GM21390 (cell line): ENCODE data around the gene SPEM2.

Source experiments
- ATAC-seq: cut with Tn5 transposase; IDR thresholded peaks from one replicate; pipeline ENCODE4 v1.9.1; 2021; ENCODE audit not compliant: unreplicated experiment

Gene SPEM2

DNA sequence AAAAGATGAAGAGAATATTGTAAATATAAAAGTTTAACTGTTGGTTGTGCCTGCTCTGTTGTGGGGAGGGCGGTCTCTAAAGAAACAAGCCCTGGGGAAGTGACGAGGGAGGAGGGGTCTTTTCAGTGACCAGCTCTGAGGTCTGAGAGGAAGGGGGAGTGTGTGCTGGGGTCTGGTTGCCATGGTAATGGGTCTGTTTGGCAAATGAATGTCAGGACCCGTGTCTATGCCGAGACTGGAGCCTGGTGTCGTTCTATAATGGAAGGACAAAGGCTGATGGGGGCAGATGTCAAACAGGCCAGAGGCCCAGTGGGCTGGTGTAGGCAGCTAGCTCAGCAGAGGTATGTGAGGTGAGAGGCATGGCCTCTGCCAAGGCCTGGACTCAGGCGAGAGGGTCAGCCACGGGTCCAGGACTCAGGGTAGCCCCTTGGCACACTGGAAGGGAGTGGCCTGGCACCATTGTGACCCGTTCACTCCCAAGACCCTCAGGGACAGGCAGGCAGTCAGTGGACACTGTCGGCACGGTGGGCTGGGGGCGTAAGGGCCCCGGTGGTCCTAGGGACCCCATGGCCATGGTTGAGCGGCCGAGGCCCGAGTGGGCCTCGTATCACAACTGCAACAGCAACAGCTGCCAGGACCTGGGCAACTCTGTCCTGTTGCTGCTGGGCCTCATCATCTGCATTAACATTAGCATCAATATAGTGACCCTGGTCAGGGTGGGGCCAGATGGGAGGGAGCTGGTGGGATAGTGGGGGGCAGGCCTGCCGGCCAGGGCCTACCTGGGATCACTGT, 5.4 kb upstream of the SPEM2 start, which contains the start of gene SPEM1:
Gene SPEM1, plus strand, starts transcription at position 506 of the 792 bp plus-strand sequence. Its CDS starts 61 bp downstream, at position 567.
- no peak for ATAC-seq

DNA sequence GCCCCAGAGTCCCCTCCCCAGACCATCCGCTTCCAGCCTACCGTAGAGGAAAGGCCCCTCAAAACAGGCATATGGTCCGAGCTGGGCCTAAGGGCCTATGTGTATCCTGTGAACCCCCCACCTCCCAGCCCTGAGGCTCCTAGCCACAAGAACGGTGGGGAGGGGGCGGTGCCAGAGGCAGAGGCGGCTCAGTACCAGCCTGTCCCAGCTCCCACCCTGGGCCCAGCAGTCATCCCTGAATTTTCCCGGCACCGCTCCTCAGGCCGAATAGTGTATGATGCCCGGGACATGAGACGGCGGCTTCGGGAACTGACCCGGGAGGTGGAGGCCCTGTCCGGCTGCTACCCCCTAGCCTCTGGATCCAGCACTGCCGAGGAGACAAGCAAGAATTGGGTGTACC, 4.2 kb upstream of the SPEM2 start:
- ATAC-seq: no peak

DNA sequence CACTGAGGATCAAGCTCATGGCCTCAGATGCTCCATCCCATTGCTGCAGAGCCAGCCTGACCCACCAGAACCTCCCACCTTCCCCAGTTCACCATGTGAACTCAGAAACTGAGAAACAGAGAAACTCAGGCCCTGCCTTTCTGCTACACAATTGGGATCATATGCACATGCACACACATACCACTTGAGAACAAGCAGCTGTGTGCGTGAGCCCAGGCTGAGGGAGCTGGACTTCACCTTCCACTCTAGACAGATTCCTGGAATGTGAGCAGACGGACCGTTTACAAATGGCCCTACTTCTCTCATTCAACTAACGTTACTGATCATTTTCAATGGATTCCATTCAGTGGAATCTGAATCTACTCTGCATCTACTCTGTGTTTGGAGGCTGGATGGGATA, 1.7 kb upstream of the SPEM2 start:
- ATAC-seq: no peak

DNA sequence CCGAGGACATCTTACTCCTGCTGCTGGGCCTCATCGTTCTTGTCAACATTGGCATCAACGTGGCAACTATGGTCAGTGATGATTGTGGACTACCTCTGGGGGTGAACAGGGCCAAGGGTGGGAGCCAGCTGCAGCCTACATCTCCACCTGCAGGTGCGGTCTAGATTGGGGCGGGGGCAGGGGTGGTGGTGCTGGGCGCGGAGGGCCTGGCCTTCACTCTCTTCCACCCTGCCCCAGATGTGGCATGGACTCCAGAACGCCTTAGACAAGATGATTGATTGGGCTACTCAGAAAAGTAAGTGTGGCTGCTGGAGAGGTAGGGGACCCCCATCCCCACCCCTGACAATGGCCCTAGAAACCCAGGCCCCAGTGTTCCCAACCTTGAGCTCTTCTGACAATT, 340 bp downstream of the SPEM2 start:
- no peak for ATAC-seq

DNA sequence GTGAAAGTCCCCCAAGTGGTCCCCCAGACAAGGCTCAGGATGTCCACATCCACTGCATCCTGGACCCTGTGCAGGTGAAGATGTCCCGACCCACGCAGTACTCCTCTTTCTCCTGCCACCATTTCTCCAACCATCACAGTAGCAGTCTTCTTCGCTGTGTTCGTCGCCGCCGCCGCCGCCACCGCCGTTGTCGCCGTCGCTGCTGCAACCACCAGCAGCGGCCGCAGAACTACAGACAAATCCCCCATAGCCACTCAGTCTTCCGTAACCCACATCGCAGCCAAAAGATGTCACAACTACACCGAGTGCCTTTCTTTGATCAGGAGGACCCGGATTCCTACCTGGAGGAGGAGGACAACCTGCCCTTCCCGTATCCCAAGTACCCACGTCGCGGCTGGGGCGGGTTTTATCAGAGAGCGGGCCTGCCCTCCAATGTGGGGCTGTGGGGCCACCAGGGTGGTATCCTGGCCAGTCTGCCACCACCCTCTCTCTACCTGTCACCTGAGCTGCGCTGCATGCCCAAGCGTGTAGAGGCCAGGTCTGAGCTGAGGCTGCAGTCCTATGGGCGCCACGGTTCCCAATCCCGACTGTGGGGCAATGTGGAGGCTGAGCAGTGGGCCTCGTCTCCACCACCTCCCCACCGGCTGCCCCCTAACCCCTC, 917 bp downstream of the SPEM2 start:
- no peak for ATAC-seq

DNA sequence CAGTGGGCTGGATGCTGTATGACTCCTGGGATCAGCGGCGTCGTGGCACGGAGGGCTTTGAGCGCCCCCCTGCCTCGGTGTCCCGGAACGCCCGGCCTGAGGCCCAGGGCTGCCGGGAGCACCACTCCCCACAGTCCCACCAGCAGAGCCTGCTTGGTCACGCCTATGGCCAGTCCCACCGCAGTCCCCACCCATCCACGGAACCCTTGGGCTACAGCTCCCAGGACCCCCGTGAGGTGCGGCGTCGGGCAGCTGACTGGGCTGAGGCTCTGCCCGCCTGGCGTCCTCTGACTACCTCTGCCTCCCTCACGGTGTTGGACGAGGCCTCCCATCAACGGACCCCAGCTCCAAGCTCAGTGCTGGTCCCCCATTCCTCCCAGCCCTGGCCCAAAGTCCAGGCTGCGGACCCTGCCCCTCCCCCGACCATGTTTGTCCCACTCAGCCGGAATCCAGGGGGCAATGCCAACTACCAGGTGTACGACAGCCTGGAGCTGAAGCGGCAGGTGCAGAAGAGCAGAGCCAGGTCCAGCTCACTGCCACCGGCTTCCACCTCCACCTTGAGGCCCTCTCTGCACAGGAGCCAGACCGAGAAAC, 1.6 kb downstream of the SPEM2 start:
- no peak for ATAC-seq

DNA sequence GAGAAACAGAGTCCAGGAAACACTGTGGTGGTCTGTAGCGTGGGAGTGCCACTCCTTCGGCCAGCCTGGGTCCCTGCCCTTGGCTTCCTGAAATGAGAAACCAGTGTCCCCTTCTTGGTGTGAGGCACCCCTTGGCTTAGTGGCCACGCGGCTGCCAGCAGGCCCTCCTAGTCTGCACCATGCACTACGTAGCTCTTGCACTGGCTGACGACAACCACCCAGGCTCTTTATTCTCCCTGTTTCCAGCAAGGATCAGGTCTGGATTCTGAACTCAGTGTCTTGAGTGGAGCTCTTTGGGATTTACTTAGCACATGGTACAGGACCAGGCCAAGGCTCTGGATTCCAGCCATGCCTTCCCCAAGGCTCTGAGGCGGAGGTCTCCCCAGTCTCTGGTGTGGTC, 2.1 kb downstream of the SPEM2 start:
- ATAC-seq: no peak

DNA sequence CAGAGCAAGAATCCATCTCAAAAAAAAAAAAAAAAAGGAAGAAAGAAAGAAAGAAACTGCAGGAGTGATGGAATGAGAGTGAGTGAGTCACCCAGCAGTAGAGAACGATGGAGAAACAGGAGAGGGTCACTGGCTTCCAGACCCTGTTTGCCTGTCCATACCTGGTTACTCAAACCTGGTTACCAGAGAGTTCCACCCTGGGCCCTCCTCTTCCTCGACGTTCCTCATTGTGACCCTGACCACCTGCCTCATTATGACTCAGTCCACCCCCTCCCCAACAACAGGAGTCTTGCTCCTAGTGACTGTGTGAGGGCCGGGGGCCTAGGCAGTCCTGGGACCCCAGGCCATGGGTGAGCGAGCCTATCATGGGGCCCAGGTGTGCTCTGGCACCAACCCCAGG, 3.1 kb downstream of the SPEM2 start, which contains the start of gene SPEM3:
Gene SPEM3, plus strand, starts transcription at position 301 of the 400 bp plus-strand sequence. Its CDS starts 46 bp downstream, at position 347.
- ATAC-seq: no peak

DNA sequence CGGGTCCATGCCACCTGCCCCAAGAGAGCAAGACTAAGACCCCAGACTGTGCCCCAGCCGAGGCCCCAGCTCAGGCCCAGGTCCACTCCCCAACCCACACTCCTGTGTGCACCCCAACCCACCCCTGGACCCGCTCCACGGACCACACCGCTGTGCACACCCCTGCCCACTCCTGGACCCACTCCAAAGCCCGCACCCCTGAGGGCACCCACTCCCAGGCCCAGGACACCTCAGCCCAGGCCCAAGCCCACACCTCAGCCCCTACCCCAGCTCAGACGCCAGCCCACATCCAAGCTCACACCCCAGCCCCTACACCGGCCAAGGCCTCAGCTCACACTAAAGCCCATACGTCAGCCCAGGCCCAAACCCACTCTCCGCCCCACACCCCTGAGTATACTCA, 4.3 kb downstream of the SPEM2 start:
- no peak for ATAC-seq

DNA sequence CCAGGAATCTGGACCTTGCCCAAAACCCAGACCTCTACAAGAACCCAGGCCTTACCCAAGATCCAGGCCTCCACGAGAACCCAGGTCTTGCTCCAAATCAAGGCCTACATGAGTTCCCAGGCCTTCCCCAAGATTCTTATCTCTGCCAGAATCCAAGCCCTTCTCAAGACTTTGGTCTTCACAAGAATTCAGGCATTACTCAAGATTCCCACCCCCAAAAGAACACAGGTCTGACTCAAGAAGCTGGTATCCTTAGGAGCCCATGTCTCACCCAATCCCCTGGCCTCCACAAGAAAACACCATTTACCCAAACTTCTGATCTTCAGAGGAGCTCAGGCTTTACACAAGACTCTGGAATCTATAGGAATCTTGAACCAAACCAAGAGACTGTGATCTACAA, 5.8 kb downstream of the SPEM2 start:
- no peak for ATAC-seq

DNA sequence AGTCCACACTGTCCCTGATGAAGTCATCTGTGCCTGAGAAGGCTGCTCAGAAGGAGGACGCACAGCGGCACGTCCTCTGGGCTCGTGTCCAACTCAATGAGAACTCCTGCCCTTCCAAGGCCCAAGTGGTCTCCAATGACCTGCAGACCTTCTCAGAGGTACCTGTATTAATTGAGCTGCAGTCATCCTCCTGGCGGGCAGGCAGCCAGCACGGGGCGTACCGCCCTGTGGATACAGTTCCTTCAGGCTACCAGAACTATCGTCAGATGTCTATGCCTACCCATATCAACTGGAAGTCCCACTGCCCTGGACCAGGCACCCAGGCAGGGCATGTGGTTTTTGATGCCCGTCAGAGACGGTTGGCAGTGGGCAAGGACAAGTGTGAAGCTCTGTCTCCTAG, 6.9 kb downstream of the SPEM2 start:
- no peak for ATAC-seq

DNA sequence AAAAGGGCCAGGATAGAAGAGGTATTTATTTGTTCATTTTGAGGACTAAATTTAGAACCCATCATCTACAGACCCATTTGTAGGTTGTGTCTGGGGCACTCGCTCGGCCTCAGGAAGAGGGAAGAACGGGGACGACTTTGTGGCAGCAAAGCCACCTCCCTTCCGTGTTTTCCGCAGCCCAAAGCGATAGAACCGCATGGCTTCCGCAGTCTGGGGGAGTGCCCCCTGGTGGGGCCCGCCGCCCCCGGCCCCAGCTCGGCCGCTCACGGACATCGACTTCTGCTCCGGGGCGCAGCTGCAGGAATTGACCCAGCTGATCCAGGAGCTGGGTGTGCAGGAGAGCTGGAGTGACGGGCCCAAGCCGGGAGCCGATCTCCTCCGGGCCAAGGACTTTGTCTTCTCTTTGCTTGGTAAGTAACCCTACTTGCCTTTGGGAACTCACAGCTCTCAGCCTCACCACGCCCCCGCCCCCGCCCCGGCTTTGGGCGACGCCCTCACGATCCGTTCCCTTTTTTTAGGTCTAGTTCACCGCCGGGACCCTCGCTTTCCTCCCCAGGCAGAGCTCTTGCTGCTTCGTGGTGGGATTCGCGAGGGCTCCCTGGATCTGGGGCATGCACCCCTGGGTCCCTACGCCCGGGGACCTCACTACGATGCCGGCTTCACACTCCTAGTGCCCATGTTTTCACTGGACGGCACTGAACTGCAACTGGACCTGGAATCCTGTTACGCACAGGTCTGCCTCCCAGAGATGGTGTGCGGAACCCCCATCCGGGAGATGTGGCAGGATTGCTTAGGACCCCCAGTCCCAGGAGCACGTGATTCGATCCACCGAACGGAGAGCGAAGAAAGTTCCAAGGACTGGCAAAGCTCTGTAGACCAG, 10.5 kb downstream of the SPEM2 start:
- ATAC-seq: peak; percentile 20

DNA sequence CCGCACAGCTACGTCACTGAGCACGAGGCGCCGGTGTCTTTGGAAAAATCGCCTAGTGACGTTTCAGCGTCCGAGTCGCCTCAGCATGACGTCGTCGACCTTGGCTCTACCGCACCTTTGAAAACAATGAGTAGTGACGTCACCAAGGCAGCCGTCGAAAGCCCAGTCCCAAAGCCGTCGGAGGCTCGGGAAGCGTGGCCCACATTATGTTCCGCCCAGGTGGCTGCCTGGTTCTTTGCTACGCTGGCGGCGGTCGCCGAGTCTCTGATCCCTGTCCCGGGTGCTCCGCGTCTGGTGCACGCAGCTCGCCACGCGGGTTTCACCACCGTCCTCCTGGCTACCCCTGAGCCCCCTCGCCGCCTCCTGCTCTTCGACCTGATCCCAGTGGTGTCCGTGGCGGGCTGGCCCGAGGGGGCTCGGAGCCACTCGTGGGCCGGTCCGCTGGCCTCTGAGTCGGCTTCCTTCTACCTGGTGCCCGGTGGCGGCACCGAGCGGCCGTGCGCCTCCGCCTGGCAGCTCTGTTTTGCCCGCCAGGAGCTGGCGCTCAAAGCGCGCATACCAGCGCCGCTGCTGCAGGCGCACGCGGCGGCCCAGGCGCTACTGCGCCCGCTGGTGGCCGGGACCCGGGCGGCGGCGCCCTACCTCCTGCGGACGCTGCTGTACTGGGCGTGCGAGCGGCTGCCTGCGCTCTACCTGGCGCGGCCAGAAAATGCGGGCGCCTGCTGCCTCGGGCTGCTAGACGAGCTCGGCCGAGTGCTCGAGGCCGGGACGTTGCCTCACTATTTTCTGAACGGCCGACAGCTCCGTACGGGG, 11.3 kb downstream of the SPEM2 start:
- ATAC-seq: no peak

DNA sequence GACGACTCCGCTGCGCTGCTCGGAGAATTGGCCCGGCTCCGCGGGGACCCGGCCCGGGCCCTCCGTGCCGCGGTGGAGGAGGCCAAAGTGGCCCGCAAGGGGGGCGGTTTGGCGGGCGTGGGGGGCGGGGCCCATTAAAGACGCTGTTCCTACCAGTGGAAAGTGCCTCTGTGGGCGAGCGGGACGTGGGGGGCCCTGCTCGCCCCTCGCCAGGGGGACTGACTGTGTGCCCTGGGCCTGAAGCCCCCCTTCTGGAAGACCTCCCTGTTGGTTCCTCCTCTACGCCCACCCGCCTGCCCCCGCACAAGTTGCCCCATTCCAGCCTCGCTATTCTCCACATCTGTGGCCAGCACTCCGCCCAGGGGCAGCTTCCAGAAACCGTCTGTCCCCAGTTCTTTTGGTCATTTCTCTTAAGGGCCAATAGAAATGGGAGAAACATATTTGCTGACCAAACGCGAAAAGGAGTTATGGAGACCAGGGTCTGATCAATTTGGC, 12.0 kb downstream of the SPEM2 start:
- no peak for ATAC-seq

DNA sequence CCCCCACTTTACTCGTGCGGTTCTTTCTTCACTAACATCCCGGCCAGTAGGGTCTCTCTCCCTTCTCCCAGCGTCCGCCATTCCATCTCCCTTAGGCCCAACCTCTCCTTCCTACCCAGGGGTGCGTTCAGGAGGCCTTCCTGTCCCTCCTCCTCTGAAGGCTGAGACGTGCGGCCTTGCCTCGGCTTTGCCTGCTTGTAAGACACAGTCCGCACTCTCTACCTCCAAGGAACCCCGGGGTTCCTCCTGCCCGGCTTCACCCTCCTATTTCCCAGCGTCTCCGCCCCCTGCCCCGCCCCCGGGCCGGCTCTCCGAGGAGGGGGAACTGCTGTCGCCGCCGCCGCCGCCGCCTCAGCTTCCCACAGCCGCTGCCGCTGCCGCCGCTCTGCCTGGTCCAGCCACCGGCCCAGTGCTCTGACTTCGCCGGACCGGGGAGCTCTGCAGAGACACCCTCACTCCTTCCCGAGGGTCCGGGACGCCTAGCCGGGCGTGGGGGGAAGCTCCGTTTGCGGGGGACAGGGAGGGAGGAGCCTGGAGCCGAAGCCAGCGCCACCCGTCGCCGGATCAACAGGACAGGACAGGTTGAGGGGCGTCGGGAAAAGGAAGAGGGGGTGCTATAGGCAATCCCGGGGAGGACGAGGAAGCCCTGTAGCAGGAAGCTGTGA, 12.7 kb downstream of the SPEM2 start:
- no peak for ATAC-seq

DNA sequence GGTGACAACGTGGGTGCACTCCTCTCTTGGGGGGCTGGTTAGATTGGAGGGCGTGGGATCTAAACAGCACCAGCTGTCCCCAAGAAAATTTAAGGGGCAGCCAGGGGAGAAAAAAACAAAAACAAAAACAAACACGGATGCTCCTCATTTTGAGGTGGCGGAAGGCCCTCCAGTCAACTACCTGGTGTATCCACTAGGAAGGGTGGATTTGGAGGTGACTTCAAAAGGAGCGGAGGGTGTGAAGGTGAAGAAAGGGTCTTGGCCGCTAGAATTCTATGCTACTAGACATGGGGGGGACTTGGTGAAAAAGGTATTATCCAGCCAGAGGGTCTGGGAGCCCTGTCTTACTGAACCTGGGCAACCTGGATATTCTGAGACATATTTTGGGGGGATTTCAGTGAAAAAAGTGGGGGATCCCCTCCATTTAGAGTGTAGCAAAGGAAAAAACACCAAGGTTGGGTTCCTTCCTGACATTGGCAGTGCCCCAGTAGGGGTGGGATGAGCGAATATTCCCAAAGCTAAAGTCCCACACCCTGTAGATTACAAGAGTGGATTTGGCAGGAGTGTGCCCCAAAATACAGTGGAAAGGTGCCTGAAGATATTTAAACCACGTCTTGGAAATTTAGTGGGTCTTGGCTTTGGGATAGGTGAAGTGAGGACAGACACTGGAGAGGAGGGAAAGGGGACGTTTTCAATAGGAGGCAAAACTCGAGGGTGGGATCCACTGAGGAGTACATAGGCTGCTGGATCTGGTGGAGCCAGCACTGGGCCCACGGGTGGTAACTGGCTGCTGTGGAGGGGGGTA, 13.4 kb downstream of the SPEM2 start:
- no peak for ATAC-seq

DNA sequence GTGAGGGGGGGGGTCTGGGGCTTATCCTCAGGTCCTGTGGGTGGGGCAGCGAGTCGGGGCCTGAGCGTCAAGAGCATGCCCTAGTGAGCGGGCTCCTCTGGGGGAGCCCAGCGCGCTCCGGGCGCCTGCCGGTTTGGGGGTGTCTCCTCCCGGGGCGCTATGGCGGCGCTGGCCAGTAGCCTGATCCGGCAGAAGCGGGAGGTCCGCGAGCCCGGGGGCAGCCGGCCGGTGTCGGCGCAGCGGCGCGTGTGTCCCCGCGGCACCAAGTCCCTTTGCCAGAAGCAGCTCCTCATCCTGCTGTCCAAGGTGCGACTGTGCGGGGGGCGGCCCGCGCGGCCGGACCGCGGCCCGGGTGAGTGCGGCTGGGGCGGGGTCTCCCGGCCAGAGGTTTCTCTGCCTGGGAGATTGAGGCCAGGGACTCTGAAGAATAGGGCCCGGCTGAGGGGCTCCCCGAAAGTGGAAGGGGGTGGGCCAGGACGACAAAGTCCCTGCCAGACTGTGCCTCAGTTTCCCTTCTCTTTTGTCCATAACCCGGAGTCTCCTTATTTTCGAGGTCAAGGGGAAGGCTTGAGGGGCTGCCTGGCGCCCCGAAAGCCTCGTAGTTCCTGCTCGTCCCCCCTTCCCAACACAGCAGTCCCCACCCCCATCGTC, 14.2 kb downstream of the SPEM2 start, which contains the start of gene FGF11:
Gene FGF11, plus strand, starts transcription at position 51 of the 651 bp plus-strand sequence. Its CDS starts 109 bp downstream, at position 160.
- ATAC-seq: no peak
